Measurements from ENCODE around the gene SMAP2. TPM values are rescaled to one million over a fixed set of nuclear protein-coding genes. Genes with fewer than 3 reads are reported as not detected.
"Not testable (repeated sequence)": the region's sequence is repeated elsewhere in the genome, so short reads cannot be mapped to it uniquely, and the experiment has no call there.

SMAP2 gene
- total and polyA plus RNA-seq, 2 donors (not counting 3 experiments of a cell fraction or from before 2014, with no cell fraction given) = 8.0 to 11.1 TPM

DNA sequence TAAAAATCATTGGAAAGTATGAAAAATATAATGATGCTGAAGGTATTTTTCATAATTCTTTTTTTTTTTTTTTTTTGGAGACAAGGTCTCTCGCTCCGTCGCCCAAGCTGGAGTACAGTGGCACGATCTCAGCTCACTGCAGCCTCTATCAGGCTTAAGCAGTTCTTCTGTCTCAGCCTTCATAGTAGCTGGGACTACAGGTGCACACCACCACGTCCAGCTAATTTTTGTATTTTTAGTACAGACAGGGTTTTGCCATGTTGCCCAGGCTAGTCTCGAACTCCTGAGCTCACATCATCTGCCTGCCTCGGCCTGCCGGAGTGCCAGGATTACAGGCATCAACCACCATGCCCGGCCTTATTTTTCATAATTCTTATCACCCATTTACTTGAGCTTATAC is 13.3 kb downstream of the SMAP2 start:
- intact Hi-C loops (cut with micrococcal nuclease) (no loop called here), dilution Hi-C loops (cut with MboI; ENCODE audit: extremely low pct_ligation_motif_present, low sequenced_read_pairs) (no loop called here)
- no peak overlapping the region for H3K4me2 ChIP-seq (ENCODE audit: insufficient read depth, low read length)
- no peak for DNase-seq (ENCODE audit: low read depth, low spot score)
- H3K9ac ChIP-seq (replicated peaks; ENCODE audit: extremely low read depth, insufficient read depth, low read length) = no peak overlapping the region
- no TSS peak for BruUV-seq (replicated peaks)
- H3K79me2 ChIP-seq (ENCODE audit: control insufficient read depth, insufficient read depth, low read length) = no peaks in the 10 kb centered on the region
- TF ChIP-seq GATA2 (IDR thresholded peaks at IDR 0.05; ENCODE audit: insufficient read depth, insufficient read length, low read depth, low read length) (no peak), JUN (IDR thresholded peaks at IDR 0.05; ENCODE audit: borderline replicate concordance, insufficient read depth, insufficient read length, low read depth) (no peak), EZH2 (IDR thresholded peaks at IDR 0.05; ENCODE audit: borderline replicate concordance, low read depth, low read length, severe bottlenecking) (no peak), MYC (IDR thresholded peaks at IDR 0.05; ENCODE audit: low read depth, low read length) (no peak), POLR2A (IDR thresholded peaks at IDR 0.05; ENCODE audit: low read depth, low read length) (no peak), FOS (IDR thresholded peaks at IDR 0.05; ENCODE audit: borderline replicate concordance, insufficient read depth, low read length) (no peak), POLR2AphosphoS5 (IDR thresholded peaks at IDR 0.05; ENCODE audit: insufficient read depth, low read depth, low read length) (no peak)
- TF ChIP-seq, protein P1, sequence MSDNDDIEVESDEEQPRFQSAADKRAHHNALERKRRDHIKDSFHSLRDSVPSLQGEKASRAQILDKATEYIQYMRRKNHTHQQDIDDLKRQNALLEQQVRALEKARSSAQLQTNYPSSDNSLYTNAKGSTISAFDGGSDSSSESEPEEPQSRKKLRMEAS (IDR thresholded peaks at IDR 0.05; ENCODE audit: insufficient read depth, insufficient read length) = no peak
- TF ChIP-seq, protein P2, sequence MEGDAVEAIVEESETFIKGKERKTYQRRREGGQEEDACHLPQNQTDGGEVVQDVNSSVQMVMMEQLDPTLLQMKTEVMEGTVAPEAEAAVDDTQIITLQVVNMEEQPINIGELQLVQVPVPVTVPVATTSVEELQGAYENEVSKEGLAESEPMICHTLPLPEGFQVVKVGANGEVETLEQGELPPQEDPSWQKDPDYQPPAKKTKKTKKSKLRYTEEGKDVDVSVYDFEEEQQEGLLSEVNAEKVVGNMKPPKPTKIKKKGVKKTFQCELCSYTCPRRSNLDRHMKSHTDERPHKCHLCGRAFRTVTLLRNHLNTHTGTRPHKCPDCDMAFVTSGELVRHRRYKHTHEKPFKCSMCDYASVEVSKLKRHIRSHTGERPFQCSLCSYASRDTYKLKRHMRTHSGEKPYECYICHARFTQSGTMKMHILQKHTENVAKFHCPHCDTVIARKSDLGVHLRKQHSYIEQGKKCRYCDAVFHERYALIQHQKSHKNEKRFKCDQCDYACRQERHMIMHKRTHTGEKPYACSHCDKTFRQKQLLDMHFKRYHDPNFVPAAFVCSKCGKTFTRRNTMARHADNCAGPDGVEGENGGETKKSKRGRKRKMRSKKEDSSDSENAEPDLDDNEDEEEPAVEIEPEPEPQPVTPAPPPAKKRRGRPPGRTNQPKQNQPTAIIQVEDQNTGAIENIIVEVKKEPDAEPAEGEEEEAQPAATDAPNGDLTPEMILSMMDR (IDR thresholded peaks at IDR 0.05; ENCODE audit: extremely low read depth in 1 of 2, insufficient read depth in 1 of 2, low read depth in 1 of 2, low read length in 2 of 2) = no peak
- H3K27me3 ChIP-seq (ENCODE audit: control insufficient read depth in 2 of 2, insufficient read depth in 2 of 2, low read length in 2 of 2) = no peaks in the 10 kb centered on the region
- H3K4me1 ChIP-seq (ENCODE audit: control insufficient read depth, extremely low read depth, insufficient read depth, low read length) = peaks cover 8% of the 10 kb centered on the region
- ChIA-PET POLR2A (no interaction called here), CTCF (interaction anchor here (0.9 to 6.6 kb wide), 5 partner anchors 11 to 243 kb away, joined by 4 to 37 read pairs (median 15); no protein-coding TSS in a partner anchor)
- H3K27ac ChIP-seq (ENCODE audit: insufficient read depth, low read depth, low read length) = no peak overlapping the region
- H3K36me3 ChIP-seq (ENCODE audit: control insufficient read depth in 2 of 2, extremely low read depth in 1 of 2, insufficient read depth in 2 of 2, low read length in 2 of 2) = no peaks in the 10 kb centered on the region
- H3K4me3 ChIP-seq (replicated peaks in 1 of 3; ENCODE audit: insufficient read depth in 1 of 3, low read depth in 1 of 3, low read length in 3 of 3) = no peak overlapping the region
- no peak overlapping the region for H2AFZ ChIP-seq (ENCODE audit: low read depth, low read length)
- H3K9me1 ChIP-seq (replicated peaks; ENCODE audit: control insufficient read depth, extremely low read depth, insufficient read depth, low read length) = no peaks in the 10 kb centered on the region
- no peaks in the 10 kb centered on the region for H3K9me3 ChIP-seq (replicated peaks; ENCODE audit: control insufficient read depth, insufficient read depth, low read length)
- FAIRE-seq = no peak
- H4K20me1 ChIP-seq (replicated peaks; ENCODE audit: control insufficient read depth, extremely low read depth, insufficient read depth, low read length) = no peaks in the 10 kb centered on the region

DNA sequence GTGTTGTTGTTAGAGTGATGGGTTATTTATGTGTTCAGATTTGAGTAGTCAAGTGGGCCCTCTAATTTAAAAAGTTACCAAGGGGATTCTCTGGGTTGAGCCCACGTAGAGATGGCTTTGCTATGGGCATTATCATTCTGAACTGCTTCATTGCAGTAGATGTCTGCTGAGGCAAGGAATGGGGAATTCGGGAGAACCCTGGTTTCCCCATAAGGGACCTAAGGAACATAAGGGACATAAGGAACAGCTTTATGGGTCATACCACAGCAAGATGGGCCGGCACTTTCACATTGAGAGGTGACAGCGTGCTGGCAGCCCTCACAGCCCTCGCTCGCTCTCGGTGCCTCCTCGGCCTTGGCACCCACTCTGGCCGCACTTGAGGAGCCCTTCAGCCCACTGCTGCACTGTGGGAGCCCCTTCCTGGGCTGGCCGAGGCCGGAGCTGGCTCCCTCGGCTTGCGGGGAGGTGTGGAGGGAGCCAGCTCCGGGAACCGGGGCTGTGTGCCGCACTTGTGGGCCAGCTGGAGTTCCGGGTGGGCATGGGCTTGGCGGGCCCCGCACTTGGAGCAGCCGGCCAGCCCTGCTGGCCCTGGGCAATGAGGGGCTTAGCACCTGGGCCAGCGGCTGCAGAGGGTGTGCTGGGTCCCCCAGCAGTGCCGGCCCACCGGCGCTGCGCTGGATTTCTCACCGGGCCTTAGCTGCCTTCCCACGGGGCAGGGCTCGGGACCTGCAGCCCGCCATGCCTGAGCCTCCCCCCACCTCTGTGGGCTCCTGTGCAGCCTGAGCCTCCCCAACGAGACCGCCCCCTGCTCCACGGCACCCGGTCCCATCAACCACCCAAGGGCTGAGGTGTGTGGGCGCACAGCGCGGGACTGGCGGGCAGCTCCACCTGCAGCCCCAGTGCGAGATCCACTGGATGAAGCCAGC is 14.1 kb downstream of the SMAP2 start:
- intact Hi-C loops (cut with micrococcal nuclease); H3K9me3 ChIP-seq (replicated peaks; ENCODE audit: control insufficient read depth, insufficient read depth, low read length); H3K9me1 ChIP-seq (replicated peaks; ENCODE audit: control insufficient read depth, extremely low read depth, insufficient read depth, low read length); POLR2A ChIA-PET; H3K27ac ChIP-seq (ENCODE audit: insufficient read depth, low read depth, low read length); H3K79me2 ChIP-seq (ENCODE audit: control insufficient read depth, insufficient read depth, low read length); H3K4me1 ChIP-seq (ENCODE audit: control insufficient read depth, extremely low read depth, insufficient read depth, low read length); DNase-seq (ENCODE audit: low read depth, low spot score); H3K4me3 ChIP-seq (replicated peaks in 1 of 3; ENCODE audit: insufficient read depth in 1 of 3, low read depth in 1 of 3, low read length in 3 of 3); BruUV-seq (replicated peaks); H3K9ac ChIP-seq (replicated peaks; ENCODE audit: extremely low read depth, insufficient read depth, low read length); dilution Hi-C loops (cut with MboI; ENCODE audit: extremely low pct_ligation_motif_present, low sequenced_read_pairs); FAIRE-seq; H3K4me2 ChIP-seq (ENCODE audit: insufficient read depth, low read length); H2AFZ ChIP-seq (ENCODE audit: low read depth, low read length); H3K36me3 ChIP-seq (ENCODE audit: control insufficient read depth in 2 of 2, extremely low read depth in 1 of 2, insufficient read depth in 2 of 2, low read length in 2 of 2); H4K20me1 ChIP-seq (replicated peaks; ENCODE audit: control insufficient read depth, extremely low read depth, insufficient read depth, low read length); H3K27me3 ChIP-seq (ENCODE audit: control insufficient read depth in 2 of 2, insufficient read depth in 2 of 2, low read length in 2 of 2): not testable (repeated sequence)
- CTCF ChIA-PET = interaction anchor here (1.4 to 6.6 kb wide), 4 partner anchors 17 to 244 kb away, joined by 5 to 37 read pairs (median 22); no protein-coding TSS in a partner anchor
